Measurements from ENCODE around the gene UST.
"Not testable (repeated sequence)": the region's sequence is repeated elsewhere in the genome, so short reads cannot be mapped to it uniquely, and the experiment has no call there.

UST gene

DNA sequence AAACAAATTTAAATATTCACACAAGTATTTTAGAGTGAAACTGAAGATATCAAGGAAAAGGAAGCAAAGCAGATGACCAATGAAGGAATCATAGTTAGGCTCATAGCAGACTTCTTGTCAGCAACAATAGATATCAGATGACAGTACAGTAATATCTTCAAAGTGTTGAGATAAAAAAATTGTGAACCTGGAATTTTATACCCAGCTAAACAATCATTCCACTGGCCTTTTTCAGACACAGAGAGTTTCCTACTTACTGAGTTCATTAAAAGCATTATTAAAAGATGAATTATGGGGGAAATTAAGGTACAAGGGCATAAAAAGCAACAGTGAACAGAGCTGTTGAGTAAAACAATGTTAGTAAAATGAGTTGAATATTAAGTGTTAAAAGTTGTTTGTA lies 254.6 kb downstream of the UST start:
- Histone ChIP-seq H3K14ac (ENCODE audit: low read length in 2 of 2) (no peak overlapping the region), H2BK120ac (ENCODE audit: low read depth, low read length) (no peak overlapping the region), H3K9me3 (ENCODE audit: control insufficient read depth, low read length) (peaks cover 12% of the 10 kb centered on the region), H2AK5ac (ENCODE audit: low read length, severe bottlenecking) (no peak overlapping the region), H3K79me1 (replicated peaks; ENCODE audit: low read length, poor library complexity, severe bottlenecking) (no peaks in the 10 kb centered on the region), H3K27ac (ENCODE audit: low read length, poor library complexity, severe bottlenecking) (no peak overlapping the region), H2AFZ (ENCODE audit: low read depth, low read length) (no peak overlapping the region), H3K36me3 (ENCODE audit: control insufficient read depth in 1 of 2, insufficient read depth in 2 of 2, low read depth in 1 of 2, low read length in 2 of 2) (peaks cover 0 to 4% of the 10 kb centered on the region in 2 experiments), H3K9ac (ENCODE audit: low read length) (no peak overlapping the region), H2BK5ac (ENCODE audit: low read depth, low read length, poor library complexity, severe bottlenecking) (no peak overlapping the region), H4K8ac (ENCODE audit: low read length) (no peak overlapping the region), H3K4ac (ENCODE audit: low read depth in 1 of 2, low read length in 2 of 2) (no peak overlapping the region), H4K91ac (ENCODE audit: low read length) (no peak overlapping the region), H3K27me3 (ENCODE audit: control insufficient read depth in 1 of 2, insufficient read depth in 1 of 2, low read length in 2 of 2) (no peaks in the 10 kb centered on the region), H3K4me2 (ENCODE audit: low read length, poor library complexity, severe bottlenecking) (no peak overlapping the region), H3K23ac (ENCODE audit: low read length in 2 of 2) (no peak overlapping the region), H3K18ac (ENCODE audit: low read depth in 1 of 2, low read length in 2 of 2) (no peak overlapping the region), H3K4me3 (ENCODE audit: insufficient read depth in 1 of 2, low read depth in 1 of 2, low read length in 2 of 2) (peak overlapping the region in 1 of 2 experiments; percentile 4), H2BK15ac (ENCODE audit: low read depth, poor library complexity, severe bottlenecking) (no peak overlapping the region), H2BK12ac (ENCODE audit: low read length in 2 of 2) (no peak overlapping the region), H3K4me1 (ENCODE audit: control insufficient read depth, insufficient read depth, low read depth, low read length) (peaks cover 4% of the 10 kb centered on the region)
- no peak for DNase-seq

DNA sequence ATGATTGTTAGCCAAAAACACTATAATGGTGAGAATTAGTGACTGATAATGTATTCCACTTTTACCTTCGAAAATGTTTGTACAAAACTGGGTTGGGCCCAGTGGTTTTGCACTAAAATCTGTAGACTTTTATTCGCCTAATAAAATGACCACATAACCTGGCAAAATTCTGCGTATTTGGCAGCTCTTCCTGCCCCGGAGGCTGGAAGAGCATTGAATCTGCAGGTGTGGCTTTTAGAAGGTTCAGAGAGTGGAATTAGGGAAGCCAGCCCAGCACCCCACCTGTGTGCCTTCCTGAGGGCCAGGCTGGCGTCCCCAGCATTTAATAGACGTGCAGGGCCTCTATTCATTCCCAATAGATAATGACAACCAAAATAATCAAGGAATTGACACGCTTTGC lies 256.7 kb downstream of the UST start:
- no peak overlapping the region for H2BK120ac ChIP-seq (ENCODE audit: low read depth, low read length)
- H3K36me3 ChIP-seq (ENCODE audit: control insufficient read depth in 1 of 2, insufficient read depth in 2 of 2, low read depth in 1 of 2, low read length in 2 of 2), result peaks cover 0 to 4% of the 10 kb centered on the region in 2 experiments
- DNase-seq, result no peak
- H2BK5ac ChIP-seq (ENCODE audit: low read depth, low read length, poor library complexity, severe bottlenecking), result no peak overlapping the region
- H3K27me3 ChIP-seq (ENCODE audit: control insufficient read depth in 1 of 2, insufficient read depth in 1 of 2, low read length in 2 of 2), result no peaks in the 10 kb centered on the region
- no peak overlapping the region for H3K14ac ChIP-seq (ENCODE audit: low read length in 2 of 2)
- no peak overlapping the region for H2BK12ac ChIP-seq (ENCODE audit: low read length in 2 of 2)
- H3K4me1 ChIP-seq (ENCODE audit: control insufficient read depth, insufficient read depth, low read depth, low read length), result peaks cover 2% of the 10 kb centered on the region
- no peak overlapping the region for H2AK5ac ChIP-seq (ENCODE audit: low read length, severe bottlenecking)
- H3K4ac ChIP-seq (ENCODE audit: low read depth in 1 of 2, low read length in 2 of 2), result no peak overlapping the region
- H3K9me3 ChIP-seq (ENCODE audit: control insufficient read depth, low read length), result peaks cover 12% of the 10 kb centered on the region
- no peak overlapping the region for H3K9ac ChIP-seq (ENCODE audit: low read length)
- no peak overlapping the region for H4K8ac ChIP-seq (ENCODE audit: low read length)
- WGBS, result 98% methylated on average over 7 of the region's 7 CpGs
- no peak overlapping the region for H3K4me2 ChIP-seq (ENCODE audit: low read length, poor library complexity, severe bottlenecking)
- no peak overlapping the region for H3K23ac ChIP-seq (ENCODE audit: low read length in 2 of 2)
- H3K79me1 ChIP-seq (replicated peaks; ENCODE audit: low read length, poor library complexity, severe bottlenecking), result no peaks in the 10 kb centered on the region
- H2AFZ ChIP-seq (ENCODE audit: low read depth, low read length), result no peak overlapping the region
- no peak overlapping the region for H3K18ac ChIP-seq (ENCODE audit: low read depth in 1 of 2, low read length in 2 of 2)
- H3K4me3 ChIP-seq (ENCODE audit: insufficient read depth in 1 of 2, low read depth in 1 of 2, low read length in 2 of 2), result no peak overlapping the region
- no peak overlapping the region for H4K91ac ChIP-seq (ENCODE audit: low read length)
- no peak overlapping the region for H2BK15ac ChIP-seq (ENCODE audit: low read depth, poor library complexity, severe bottlenecking)
- H3K27ac ChIP-seq (ENCODE audit: low read length, poor library complexity, severe bottlenecking), result no peak overlapping the region

DNA sequence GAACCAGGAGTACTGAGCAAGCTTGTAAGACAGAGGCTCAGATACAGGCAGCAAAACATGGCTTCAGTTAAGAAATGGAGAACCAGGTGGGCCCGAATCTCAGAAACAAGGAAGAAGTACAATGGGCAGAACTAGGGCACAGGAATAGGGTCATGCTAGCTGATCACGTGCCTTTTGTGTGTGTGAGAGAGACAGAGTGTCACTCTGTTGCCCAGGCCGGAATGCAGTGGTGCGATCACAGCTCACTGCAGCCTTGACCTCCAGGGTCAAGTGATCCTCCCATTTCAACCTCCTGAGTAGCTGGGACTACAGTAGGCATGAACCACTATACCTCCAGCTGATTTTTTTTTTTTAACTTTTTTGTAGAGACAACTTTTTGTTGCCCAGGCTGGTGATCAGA lies 257.8 kb downstream of the UST start:
- Histone ChIP-seq H3K27me3 (ENCODE audit: control insufficient read depth in 1 of 2, insufficient read depth in 1 of 2, low read length in 2 of 2) (no peaks in the 10 kb centered on the region), H3K4me3 (ENCODE audit: insufficient read depth in 1 of 2, low read depth in 1 of 2, low read length in 2 of 2) (no peak overlapping the region), H2AK5ac (ENCODE audit: low read length, severe bottlenecking) (no peak overlapping the region), H2AFZ (ENCODE audit: low read depth, low read length) (peak overlapping the region; percentile 14), H2BK15ac (ENCODE audit: low read depth, poor library complexity, severe bottlenecking) (no peak overlapping the region), H3K36me3 (ENCODE audit: control insufficient read depth in 1 of 2, insufficient read depth in 2 of 2, low read depth in 1 of 2, low read length in 2 of 2) (peaks cover 0 to 4% of the 10 kb centered on the region in 2 experiments), H3K4ac (ENCODE audit: low read depth in 1 of 2, low read length in 2 of 2) (no peak overlapping the region), H2BK5ac (ENCODE audit: low read depth, low read length, poor library complexity, severe bottlenecking) (no peak overlapping the region), H2BK120ac (ENCODE audit: low read depth, low read length) (no peak overlapping the region), H4K91ac (ENCODE audit: low read length) (no peak overlapping the region), H2BK12ac (ENCODE audit: low read length in 2 of 2) (no peak overlapping the region), H3K4me1 (ENCODE audit: control insufficient read depth, insufficient read depth, low read depth, low read length) (no peaks in the 10 kb centered on the region), H4K8ac (ENCODE audit: low read length) (no peak overlapping the region), H3K14ac (ENCODE audit: low read length in 2 of 2) (peak overlapping the region in 1 of 2 experiments; percentile 39), H3K9ac (ENCODE audit: low read length) (no peak overlapping the region), H3K4me2 (ENCODE audit: low read length, poor library complexity, severe bottlenecking) (no peak overlapping the region), H3K18ac (ENCODE audit: low read depth in 1 of 2, low read length in 2 of 2) (no peak overlapping the region), H3K9me3 (ENCODE audit: control insufficient read depth, low read length) (peaks cover 12% of the 10 kb centered on the region), H3K23ac (ENCODE audit: low read length in 2 of 2) (no peak overlapping the region), H3K79me1 (replicated peaks; ENCODE audit: low read length, poor library complexity, severe bottlenecking) (no peaks in the 10 kb centered on the region), H3K27ac (ENCODE audit: low read length, poor library complexity, severe bottlenecking) (no peak overlapping the region)
- 98% methylated on average over 4 of the region's 4 CpGs for WGBS
- DNase-seq, result no peak

DNA sequence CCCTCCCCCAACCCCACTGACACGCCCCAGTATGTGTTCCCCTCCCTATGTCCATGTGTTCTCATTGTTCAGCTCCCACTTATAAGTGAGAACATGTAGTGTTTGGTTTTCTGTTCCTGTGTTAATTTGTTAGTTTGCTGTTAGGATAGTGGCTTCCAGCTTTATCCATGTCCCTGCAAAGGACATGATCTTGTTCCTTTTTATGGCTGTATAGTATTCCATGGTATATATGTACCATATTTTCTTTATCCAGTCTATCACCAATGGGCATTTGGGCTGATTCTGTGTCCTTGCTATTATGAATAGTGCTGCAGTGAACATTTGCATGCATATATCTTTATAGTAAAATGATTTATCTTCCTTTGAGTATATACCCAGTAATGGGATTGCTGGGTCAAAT lies 259.4 kb downstream of the UST start:
- H3K18ac ChIP-seq (ENCODE audit: low read depth in 1 of 2, low read length in 2 of 2); H3K9ac ChIP-seq (ENCODE audit: low read length); H3K14ac ChIP-seq (ENCODE audit: low read length in 2 of 2); H3K27me3 ChIP-seq (ENCODE audit: control insufficient read depth in 1 of 2, insufficient read depth in 1 of 2, low read length in 2 of 2); H2AK5ac ChIP-seq (ENCODE audit: low read length, severe bottlenecking); H2BK15ac ChIP-seq (ENCODE audit: low read depth, poor library complexity, severe bottlenecking); H4K91ac ChIP-seq (ENCODE audit: low read length); H3K79me1 ChIP-seq (replicated peaks; ENCODE audit: low read length, poor library complexity, severe bottlenecking); H3K27ac ChIP-seq (ENCODE audit: low read length, poor library complexity, severe bottlenecking); H2BK5ac ChIP-seq (ENCODE audit: low read depth, low read length, poor library complexity, severe bottlenecking); H3K9me3 ChIP-seq (ENCODE audit: control insufficient read depth, low read length); H2AFZ ChIP-seq (ENCODE audit: low read depth, low read length); H3K4me1 ChIP-seq (ENCODE audit: control insufficient read depth, insufficient read depth, low read depth, low read length); H4K8ac ChIP-seq (ENCODE audit: low read length); DNase-seq; H2BK120ac ChIP-seq (ENCODE audit: low read depth, low read length); H3K4me3 ChIP-seq (ENCODE audit: insufficient read depth in 1 of 2, low read depth in 1 of 2, low read length in 2 of 2); H2BK12ac ChIP-seq (ENCODE audit: low read length in 2 of 2); H3K23ac ChIP-seq (ENCODE audit: low read length in 2 of 2); H3K36me3 ChIP-seq (ENCODE audit: control insufficient read depth in 1 of 2, insufficient read depth in 2 of 2, low read depth in 1 of 2, low read length in 2 of 2); H3K4me2 ChIP-seq (ENCODE audit: low read length, poor library complexity, severe bottlenecking); H3K4ac ChIP-seq (ENCODE audit: low read depth in 1 of 2, low read length in 2 of 2): not testable (repeated sequence)
- no CpG with 5 or more reads among the region's 1 CpG for WGBS

Data from mesenchymal stem cell (in vitro differentiated cells and primary cell).